Neural cell (in vitro differentiated cells): Measurements from ENCODE around the gene SPTB.

Experiments used
- EP300 ChIP-seq: fragments of 450-650 bp; conservative IDR thresholded peaks from 2 replicates; pipeline ENCODE4 v1.6.1; 2014; ENCODE audit warnings: antibody characterized with exemption, mild to moderate bottlenecking, moderate library complexity; ENCODE audit not compliant: poor library complexity, severe bottlenecking
- EZH2 ChIP-seq: fragments of 200-600, 300-800 bp; shearing (Covaris generic), sonication (generic); IDR thresholded peaks from 2 replicates; pipeline ENCODE4 v1.6.1; 2014; ENCODE audit warnings: antibody characterized with exemption, low read length, borderline replicate concordance, mild to moderate bottlenecking; ENCODE audit not compliant: insufficient read depth, poor library complexity, severe bottlenecking
- MXI1 ChIP-seq: fragments of 450-650 bp; conservative IDR thresholded peaks from 2 replicates; pipeline ENCODE4 v1.6.1; 2014; ENCODE audit warnings: antibody characterized with exemption, mild to moderate bottlenecking; ENCODE audit not compliant: poor library complexity, severe bottlenecking
- POLR2AphosphoS5 ChIP-seq: IDR thresholded peaks from 2 replicates; pipeline ENCODE4 v1.6.1; 2012
- RAD21 ChIP-seq: fragments of 450-650 bp; conservative IDR thresholded peaks from 2 replicates; pipeline ENCODE4 v1.6.1; 2014; ENCODE audit warnings: antibody characterized with exemption, mild to moderate bottlenecking, moderate library complexity
- SMC3 ChIP-seq: fragments of 450-650 bp; conservative IDR thresholded peaks from 2 replicates; pipeline ENCODE4 v1.6.1; 2014; ENCODE audit warnings: antibody characterized with exemption, mild to moderate bottlenecking, moderate library complexity; ENCODE audit not compliant: poor library complexity
- TAF1 ChIP-seq: IDR thresholded peaks from 2 replicates; pipeline ENCODE4 v1.6.1; 2012; ENCODE audit warnings: low read depth
- TF ChIP-seq, protein P1 (sequence below): fragments of 450-650 bp; IDR thresholded peaks from 2 replicates; pipeline ENCODE4 v1.5.1; 2014; ENCODE audit warnings: antibody characterized with exemption, mild to moderate bottlenecking, moderate library complexity; ENCODE audit not compliant: poor library complexity, severe bottlenecking
- TF ChIP-seq, protein P2 (sequence below): IDR thresholded peaks from 2 replicates; pipeline ENCODE4 v1.6.1; 2012; ENCODE audit warnings: borderline replicate concordance

DNA sequence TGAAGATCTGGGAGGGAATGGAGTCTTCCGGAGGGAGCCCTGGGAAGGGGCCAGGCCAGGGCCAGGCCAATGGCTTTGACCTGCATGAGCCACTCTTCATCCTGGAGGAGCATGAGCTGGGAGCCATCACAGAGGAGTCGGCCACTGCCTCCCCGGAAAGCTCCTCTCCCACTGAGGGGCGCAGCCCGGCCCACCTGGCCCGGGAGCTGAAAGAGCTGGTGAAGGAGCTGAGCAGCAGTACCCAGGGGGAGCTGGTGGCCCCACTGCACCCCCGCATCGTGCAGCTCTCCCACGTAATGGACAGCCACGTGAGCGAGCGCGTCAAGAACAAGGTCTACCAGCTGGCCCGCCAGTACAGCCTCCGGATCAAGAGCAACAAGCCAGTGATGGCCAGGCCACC lies 137.7 kb downstream of the SPTB start:
- TF ChIP-seq, protein P1, sequence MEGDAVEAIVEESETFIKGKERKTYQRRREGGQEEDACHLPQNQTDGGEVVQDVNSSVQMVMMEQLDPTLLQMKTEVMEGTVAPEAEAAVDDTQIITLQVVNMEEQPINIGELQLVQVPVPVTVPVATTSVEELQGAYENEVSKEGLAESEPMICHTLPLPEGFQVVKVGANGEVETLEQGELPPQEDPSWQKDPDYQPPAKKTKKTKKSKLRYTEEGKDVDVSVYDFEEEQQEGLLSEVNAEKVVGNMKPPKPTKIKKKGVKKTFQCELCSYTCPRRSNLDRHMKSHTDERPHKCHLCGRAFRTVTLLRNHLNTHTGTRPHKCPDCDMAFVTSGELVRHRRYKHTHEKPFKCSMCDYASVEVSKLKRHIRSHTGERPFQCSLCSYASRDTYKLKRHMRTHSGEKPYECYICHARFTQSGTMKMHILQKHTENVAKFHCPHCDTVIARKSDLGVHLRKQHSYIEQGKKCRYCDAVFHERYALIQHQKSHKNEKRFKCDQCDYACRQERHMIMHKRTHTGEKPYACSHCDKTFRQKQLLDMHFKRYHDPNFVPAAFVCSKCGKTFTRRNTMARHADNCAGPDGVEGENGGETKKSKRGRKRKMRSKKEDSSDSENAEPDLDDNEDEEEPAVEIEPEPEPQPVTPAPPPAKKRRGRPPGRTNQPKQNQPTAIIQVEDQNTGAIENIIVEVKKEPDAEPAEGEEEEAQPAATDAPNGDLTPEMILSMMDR = no peak
- TF ChIP-seq MXI1 (no peak), RAD21 (no peak), TAF1 (no peak), POLR2AphosphoS5 (no peak), EZH2 (no peak), EP300 (no peak), SMC3 (no peak)
- TF ChIP-seq, protein P2, sequence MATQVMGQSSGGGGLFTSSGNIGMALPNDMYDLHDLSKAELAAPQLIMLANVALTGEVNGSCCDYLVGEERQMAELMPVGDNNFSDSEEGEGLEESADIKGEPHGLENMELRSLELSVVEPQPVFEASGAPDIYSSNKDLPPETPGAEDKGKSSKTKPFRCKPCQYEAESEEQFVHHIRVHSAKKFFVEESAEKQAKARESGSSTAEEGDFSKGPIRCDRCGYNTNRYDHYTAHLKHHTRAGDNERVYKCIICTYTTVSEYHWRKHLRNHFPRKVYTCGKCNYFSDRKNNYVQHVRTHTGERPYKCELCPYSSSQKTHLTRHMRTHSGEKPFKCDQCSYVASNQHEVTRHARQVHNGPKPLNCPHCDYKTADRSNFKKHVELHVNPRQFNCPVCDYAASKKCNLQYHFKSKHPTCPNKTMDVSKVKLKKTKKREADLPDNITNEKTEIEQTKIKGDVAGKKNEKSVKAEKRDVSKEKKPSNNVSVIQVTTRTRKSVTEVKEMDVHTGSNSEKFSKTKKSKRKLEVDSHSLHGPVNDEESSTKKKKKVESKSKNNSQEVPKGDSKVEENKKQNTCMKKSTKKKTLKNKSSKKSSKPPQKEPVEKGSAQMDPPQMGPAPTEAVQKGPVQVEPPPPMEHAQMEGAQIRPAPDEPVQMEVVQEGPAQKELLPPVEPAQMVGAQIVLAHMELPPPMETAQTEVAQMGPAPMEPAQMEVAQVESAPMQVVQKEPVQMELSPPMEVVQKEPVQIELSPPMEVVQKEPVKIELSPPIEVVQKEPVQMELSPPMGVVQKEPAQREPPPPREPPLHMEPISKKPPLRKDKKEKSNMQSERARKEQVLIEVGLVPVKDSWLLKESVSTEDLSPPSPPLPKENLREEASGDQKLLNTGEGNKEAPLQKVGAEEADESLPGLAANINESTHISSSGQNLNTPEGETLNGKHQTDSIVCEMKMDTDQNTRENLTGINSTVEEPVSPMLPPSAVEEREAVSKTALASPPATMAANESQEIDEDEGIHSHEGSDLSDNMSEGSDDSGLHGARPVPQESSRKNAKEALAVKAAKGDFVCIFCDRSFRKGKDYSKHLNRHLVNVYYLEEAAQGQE = no peak
